ENCODE measurements around the gene IL1RAPL1. TPM values are rescaled to one million over a fixed set of nuclear protein-coding genes. Genes with fewer than 3 reads are reported as not detected.

Gene IL1RAPL1
- total RNA-seq, 2 donors from 2014 or later, result 0.66 to 1.1 TPM

DNA sequence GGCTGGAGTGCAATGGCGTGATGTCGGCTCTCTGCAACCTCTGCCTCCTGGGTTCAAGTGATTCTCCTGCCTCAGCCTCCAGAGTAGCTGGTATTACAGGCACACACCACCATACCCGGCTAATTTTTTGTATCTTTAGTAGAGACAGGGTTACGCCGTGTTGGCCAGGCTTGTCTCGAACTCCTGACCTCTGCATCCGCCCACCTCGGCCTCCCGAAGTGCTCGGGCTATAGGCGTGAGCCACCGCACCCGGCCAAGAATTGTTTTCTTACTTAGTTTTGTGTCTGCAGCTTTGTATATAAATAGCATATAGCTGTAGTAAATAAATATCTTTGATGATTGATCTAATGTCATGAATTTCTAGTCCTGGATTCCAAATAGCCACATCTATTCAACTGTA is 81.1 kb downstream of the IL1RAPL1 start:
- Histone ChIP-seq H3K27me3 (ENCODE audit: control insufficient read depth, insufficient read depth, low read length, poor library complexity, severe bottlenecking) (no peaks in the 10 kb centered on the region), H3K36me3 (ENCODE audit: control insufficient read depth, insufficient read depth, low read length) (no peaks in the 10 kb centered on the region), H3K4me3 (ENCODE audit: low read length) (no peak overlapping the region), H3K4me1 (ENCODE audit: control insufficient read depth, insufficient read depth, low read length) (no peaks in the 10 kb centered on the region), H3K9ac (ENCODE audit: extremely low read depth, low read length, poor library complexity, severe bottlenecking) (no peak overlapping the region), H3K9me3 (ENCODE audit: control insufficient read depth, low read length) (no peaks in the 10 kb centered on the region), H3K27ac (ENCODE audit: low read depth, low read length) (no peak overlapping the region)
- Mint-ChIP-seq H3K4me1 (no peaks in the 10 kb centered on the region), H3K36me3 (ENCODE audit: low read depth) (no peaks in the 10 kb centered on the region), H3K9me3 (no peaks in the 10 kb centered on the region), H3K27ac (no peak overlapping the region), H3K27me3 (ENCODE audit: insufficient read depth) (no peaks in the 10 kb centered on the region), H3K4me3 (no peak overlapping the region)
- TF ChIP-seq, protein P1, sequence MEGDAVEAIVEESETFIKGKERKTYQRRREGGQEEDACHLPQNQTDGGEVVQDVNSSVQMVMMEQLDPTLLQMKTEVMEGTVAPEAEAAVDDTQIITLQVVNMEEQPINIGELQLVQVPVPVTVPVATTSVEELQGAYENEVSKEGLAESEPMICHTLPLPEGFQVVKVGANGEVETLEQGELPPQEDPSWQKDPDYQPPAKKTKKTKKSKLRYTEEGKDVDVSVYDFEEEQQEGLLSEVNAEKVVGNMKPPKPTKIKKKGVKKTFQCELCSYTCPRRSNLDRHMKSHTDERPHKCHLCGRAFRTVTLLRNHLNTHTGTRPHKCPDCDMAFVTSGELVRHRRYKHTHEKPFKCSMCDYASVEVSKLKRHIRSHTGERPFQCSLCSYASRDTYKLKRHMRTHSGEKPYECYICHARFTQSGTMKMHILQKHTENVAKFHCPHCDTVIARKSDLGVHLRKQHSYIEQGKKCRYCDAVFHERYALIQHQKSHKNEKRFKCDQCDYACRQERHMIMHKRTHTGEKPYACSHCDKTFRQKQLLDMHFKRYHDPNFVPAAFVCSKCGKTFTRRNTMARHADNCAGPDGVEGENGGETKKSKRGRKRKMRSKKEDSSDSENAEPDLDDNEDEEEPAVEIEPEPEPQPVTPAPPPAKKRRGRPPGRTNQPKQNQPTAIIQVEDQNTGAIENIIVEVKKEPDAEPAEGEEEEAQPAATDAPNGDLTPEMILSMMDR (conservative IDR thresholded peaks at IDR 0.05), result no peak
- no peak for DNase-seq
- WGBS, 2 experiments (ENCODE audit: insufficient coverage in 1 of 2, insufficient read length in 1 of 2), result 97 to 100% methylated on average over 1 to 13 of the region's 13 CpGs

- H3K27me3 ChIP-seq (ENCODE audit: control insufficient read depth, insufficient read depth, low read length, poor library complexity, severe bottlenecking), result no peaks in the 10 kb centered on the region
- Mint-ChIP-seq H3K4me1 (no peaks in the 10 kb centered on the region), H3K36me3 (ENCODE audit: low read depth) (no peaks in the 10 kb centered on the region), H3K27me3 (ENCODE audit: insufficient read depth) (no peaks in the 10 kb centered on the region), H3K9me3 (no peaks in the 10 kb centered on the region), H3K27ac (no peak overlapping the region), H3K4me3 (no peak overlapping the region)
- H3K36me3 ChIP-seq (ENCODE audit: control insufficient read depth, insufficient read depth, low read length), result no peaks in the 10 kb centered on the region
- TF ChIP-seq, protein P1 (conservative IDR thresholded peaks at IDR 0.05), result no peak
- H3K9ac ChIP-seq (ENCODE audit: extremely low read depth, low read length, poor library complexity, severe bottlenecking), result no peak overlapping the region
- H3K4me3 ChIP-seq (ENCODE audit: low read length), result no peak overlapping the region
- H3K4me1 ChIP-seq (ENCODE audit: control insufficient read depth, insufficient read depth, low read length), result no peaks in the 10 kb centered on the region
- H3K27ac ChIP-seq (ENCODE audit: low read depth, low read length), result no peak overlapping the region
- 87 to 100% methylated on average over 2 to 4 of the region's 4 CpGs for WGBS, 2 experiments (ENCODE audit: insufficient coverage in 1 of 2, insufficient read length in 1 of 2)
- H3K9me3 ChIP-seq (ENCODE audit: control insufficient read depth, low read length), result no peaks in the 10 kb centered on the region
- no peak for DNase-seq
Measured at GRCh38 chrX:28668957-28669356, 81.7 kb downstream of the IL1RAPL1 start.

DNA sequence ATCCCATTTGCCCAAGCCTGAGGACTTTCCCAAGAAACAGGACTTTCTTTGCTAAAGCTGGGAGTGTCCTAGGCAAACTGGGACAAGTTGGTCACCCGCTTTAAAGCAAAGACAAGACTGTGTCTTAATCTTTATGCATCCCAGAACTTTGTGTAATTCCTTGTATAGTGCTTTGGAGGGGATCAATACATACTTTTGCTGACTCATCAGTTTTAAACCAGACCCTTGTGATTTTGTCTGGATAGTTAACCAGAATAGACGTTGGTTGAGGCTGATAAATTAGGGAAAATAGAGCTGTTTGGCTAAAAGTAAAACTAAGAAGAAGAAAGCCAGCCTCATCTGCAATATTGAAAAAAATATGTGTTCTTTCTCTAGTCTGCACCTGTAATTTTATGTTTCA is 82.8 kb downstream of the IL1RAPL1 start:
- H3K27me3 Mint-ChIP-seq (ENCODE audit: insufficient read depth), result no peaks in the 10 kb centered on the region
- no peak overlapping the region for H3K27ac Mint-ChIP-seq
- H3K4me1 Mint-ChIP-seq, result no peaks in the 10 kb centered on the region
- H3K4me3 Mint-ChIP-seq, result no peak overlapping the region
- Histone ChIP-seq H3K9ac (ENCODE audit: extremely low read depth, low read length, poor library complexity, severe bottlenecking) (no peak overlapping the region), H3K4me3 (ENCODE audit: low read length) (no peak overlapping the region), H3K27me3 (ENCODE audit: control insufficient read depth, insufficient read depth, low read length, poor library complexity, severe bottlenecking) (no peaks in the 10 kb centered on the region), H3K9me3 (ENCODE audit: control insufficient read depth, low read length) (no peaks in the 10 kb centered on the region), H3K27ac (ENCODE audit: low read depth, low read length) (no peak overlapping the region), H3K4me1 (ENCODE audit: control insufficient read depth, insufficient read depth, low read length) (no peaks in the 10 kb centered on the region), H3K36me3 (ENCODE audit: control insufficient read depth, insufficient read depth, low read length) (no peaks in the 10 kb centered on the region)
- H3K36me3 Mint-ChIP-seq (ENCODE audit: low read depth), result no peaks in the 10 kb centered on the region
- H3K9me3 Mint-ChIP-seq, result no peaks in the 10 kb centered on the region
- DNase-seq, result no peak
- TF ChIP-seq, protein P1 (conservative IDR thresholded peaks at IDR 0.05), result no peak
- 74 to 100% methylated on average over 1 to 2 of the region's 2 CpGs for WGBS, 2 experiments (ENCODE audit: insufficient coverage in 1 of 2, insufficient read length in 1 of 2)
